CD14-positive monocyte (primary cell): ENCODE results near the gene RANBP3. TPM values are rescaled to one million over a fixed set of nuclear protein-coding genes. Genes with fewer than 3 reads are reported as not detected.

Experiments used
- DNase-seq, 3 donors: peaks; one replicate each; pipeline ENCODE4 v3.0.0-alpha.2; 2011 to 2022
- H2AFZ ChIP-seq: 2 replicates; pipeline ENCODE4 v1.6.0; 2012; ENCODE audit warnings: mild to moderate bottlenecking, low read depth, low read length, inconsistent platforms; ENCODE audit not compliant: insufficient read depth, poor library complexity, severe bottlenecking
- H3K27ac ChIP-seq, 2 donors: 1 replicate in 1 of 2; 2 replicates in 1 of 2; pipeline ENCODE4 v1.5.1; 2012 to 2013; ENCODE audit warnings: low read length in 2 of 2, control low read depth in 1 of 2, inconsistent platforms in 1 of 2, low read depth in 1 of 2, mild to moderate bottlenecking in 1 of 2
- H3K27me3 ChIP-seq, 2 donors: one replicate each; pipeline versions ENCODE4 v1.6.0 to v1.6.1; 2011 to 2013; ENCODE audit warnings: low read length in 2 of 2; ENCODE audit not compliant: control insufficient read depth in 2 of 2, insufficient read depth in 2 of 2
- H3K36me3 ChIP-seq, 2 donors: replicated peaks in 1 of 2; 1 replicate in 1 of 2; 2 replicates in 1 of 2; pipeline versions ENCODE4 v1.5.1 to v1.6.1; 2012 to 2013; ENCODE audit warnings: low read length in 2 of 2, control low read depth in 1 of 2, inconsistent platforms in 1 of 2, mild to moderate bottlenecking in 1 of 2; ENCODE audit not compliant: insufficient read depth in 2 of 2, control insufficient read depth in 1 of 2
- H3K4me1 ChIP-seq, 2 donors: 1 replicate in 1 of 2; 2 replicates in 1 of 2; pipeline versions ENCODE4 v1.5.1 to v1.6.1; 2012 to 2013; ENCODE audit warnings: low read length in 2 of 2, control low read depth in 1 of 2, inconsistent platforms in 1 of 2, mild to moderate bottlenecking in 1 of 2, moderate library complexity in 1 of 2; ENCODE audit not compliant: insufficient read depth in 2 of 2, control insufficient read depth in 1 of 2
- H3K4me2 ChIP-seq: replicated peaks from 2 replicates; pipeline ENCODE3; 2012; ENCODE audit warnings: low read length, moderate library complexity, mild to moderate bottlenecking; ENCODE audit not compliant: poor library complexity, severe bottlenecking; ENCODE audit errors: extremely low read depth
- H3K4me3 ChIP-seq, 3 experiments: fragments of 200-600 bp in 1 of 3; sonication (generic) in 1 of 3; replicated peaks in 1 of 3; 1 replicate in 2 of 3; 2 replicates in 1 of 3; pipeline ENCODE4 v1.5.1; 2011 to 2013; ENCODE audit warnings: low read length in 3 of 3, mild to moderate bottlenecking in 3 of 3, control low read depth in 2 of 3, low read depth in 2 of 3, inconsistent platforms in 1 of 3, moderate library complexity in 1 of 3
- H3K79me2 ChIP-seq: 2 replicates; pipeline ENCODE4 v1.6.0; 2012; ENCODE audit warnings: mild to moderate bottlenecking, control low read depth, inconsistent platforms, low read length, moderate library complexity; ENCODE audit not compliant: insufficient read depth
- H3K9ac ChIP-seq: 2 replicates; pipeline ENCODE4 v1.6.0; 2017; ENCODE audit warnings: low read length, mild to moderate bottlenecking; ENCODE audit not compliant: insufficient read depth, poor library complexity, severe bottlenecking
- H3K9me3 ChIP-seq, 2 donors: replicated peaks in 1 of 2; 1 replicate in 1 of 2; 2 replicates in 1 of 2; pipeline versions ENCODE4 v1.5.1 to v1.6.1; 2012 to 2013; ENCODE audit warnings: low read length in 2 of 2, control low read depth in 1 of 2; ENCODE audit not compliant: control insufficient read depth in 1 of 2, insufficient read depth in 1 of 2
- H4K20me1 ChIP-seq: 2 replicates; pipeline ENCODE4 v1.6.0; 2012; ENCODE audit warnings: mild to moderate bottlenecking, low read length, control low read depth, moderate library complexity; ENCODE audit not compliant: insufficient read depth
- H3K27ac Mint-ChIP-seq, 7 donors: one replicate each; pipeline ENCODE4 v1.8.0; 2020; ENCODE audit warnings: mild to moderate bottlenecking in 7 of 7, mixed read lengths in 7 of 7, moderate library complexity in 6 of 7, inconsistent platforms in 2 of 7
- H3K27me3 Mint-ChIP-seq, 3 donors: one replicate each; pipeline ENCODE4 v1.8.0; 2021 to 2022; ENCODE audit warnings: low read depth in 3 of 3, mild to moderate bottlenecking in 3 of 3, mixed read lengths in 3 of 3, moderate library complexity in 3 of 3, inconsistent platforms in 1 of 3
- H3K36me3 Mint-ChIP-seq, 2 donors: one replicate each; pipeline ENCODE4 v1.8.0; 2020; ENCODE audit warnings: mixed read lengths in 2 of 2, inconsistent platforms in 1 of 2, mild to moderate bottlenecking in 1 of 2
- H3K4me1 Mint-ChIP-seq: one replicate; pipeline ENCODE4 v1.8.0; 2020; ENCODE audit warnings: mild to moderate bottlenecking, mixed read lengths
- H3K4me3 Mint-ChIP-seq, 2 donors: one replicate each; pipeline ENCODE4 v1.8.0; 2020; ENCODE audit warnings: mild to moderate bottlenecking in 2 of 2, mixed read lengths in 2 of 2, moderate library complexity in 1 of 2
- H3K9me3 Mint-ChIP-seq, 7 donors: one replicate each; pipeline ENCODE4 v1.8.0; 2020 to 2022; ENCODE audit warnings: mixed read lengths in 7 of 7, mild to moderate bottlenecking in 6 of 7, moderate library complexity in 6 of 7, inconsistent platforms in 2 of 7
- WGBS: methylation state at CpG from one replicate; pipeline ENCODE4 v1.1.5; 2013; ENCODE audit warnings: missing lambda C conversion rate; ENCODE audit not compliant: insufficient coverage; 5-methylcytosine and 5-hydroxymethylcytosine counted together
- intact Hi-C, 2 donors: fragments of 100-400 bp; cut with micrococcal nuclease; formaldehyde crosslinking; loops; one replicate each; pipeline versions ENCODE4 v1.15.0 to v1.15.1; 2023
- polyA plus RNA-seq, 3 donors: library from polyadenylated mRNA; depleted of rRNA in 1 of 3; unstranded in 2 of 3; stranded (reverse) in 1 of 3; fragments of 300-500 nt in 2 of 3; fragments of >200 nt in 1 of 3; fragmentation: Illumina TruSeq in 2 of 3; gene quantifications; 1 replicate in 2 of 3; 2 replicates in 1 of 3; pipeline ENCODE4 v1.2.3, GENCODE V29; 2012 to 2021
- TF ChIP-seq, protein P1 (sequence below): fragments of 200-600 bp; IDR thresholded peaks from one replicate; pipeline ENCODE4 v1.8.0; 2022; ENCODE audit warnings: antibody characterized with exemption, mild to moderate bottlenecking

The RANBP3 gene
- polyA plus RNA-seq, 3 donors: 4.5 to 49.5 (median 8.1) TPM

DNA sequence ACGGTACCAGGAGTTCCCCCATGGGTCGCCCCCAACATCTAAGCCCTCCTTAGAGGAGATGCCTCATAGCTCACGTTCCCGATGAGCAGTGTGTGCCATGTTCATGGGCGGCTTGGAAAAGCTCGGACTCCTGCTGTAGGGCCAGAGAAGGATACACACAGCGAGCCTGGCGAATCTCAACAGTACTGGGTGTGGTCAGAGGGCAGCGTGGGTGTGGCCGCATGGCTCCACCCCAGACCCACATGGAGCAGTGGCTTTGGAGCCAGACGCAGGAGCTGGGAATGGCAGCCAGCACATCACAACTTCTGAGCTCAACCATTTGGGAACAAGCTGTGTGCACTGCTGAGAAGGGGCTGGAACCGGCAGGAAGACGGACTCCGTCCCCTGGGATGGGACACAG lies 48.3 kb downstream of the RANBP3 start:
- H3K4me1 Mint-ChIP-seq: no peaks in the 10 kb centered on the region
- H3K4me3 Mint-ChIP-seq: no peak overlapping the region
- Histone ChIP-seq H2AFZ (no peak overlapping the region), H3K79me2 (no peaks in the 10 kb centered on the region), H4K20me1 (peaks cover 13% of the 10 kb centered on the region), H3K4me2 (no peak overlapping the region), H3K9ac (no peak overlapping the region), H3K27ac (no peak overlapping the region), H3K4me1 (no peaks in the 10 kb centered on the region), H3K4me3 (no peak overlapping the region), H3K9me3 (no peaks in the 10 kb centered on the region), H3K27me3 (no peaks in the 10 kb centered on the region), H3K36me3 (peaks cover 93 to 99% of the 10 kb centered on the region in 2 donors)
- TF ChIP-seq, protein P1, sequence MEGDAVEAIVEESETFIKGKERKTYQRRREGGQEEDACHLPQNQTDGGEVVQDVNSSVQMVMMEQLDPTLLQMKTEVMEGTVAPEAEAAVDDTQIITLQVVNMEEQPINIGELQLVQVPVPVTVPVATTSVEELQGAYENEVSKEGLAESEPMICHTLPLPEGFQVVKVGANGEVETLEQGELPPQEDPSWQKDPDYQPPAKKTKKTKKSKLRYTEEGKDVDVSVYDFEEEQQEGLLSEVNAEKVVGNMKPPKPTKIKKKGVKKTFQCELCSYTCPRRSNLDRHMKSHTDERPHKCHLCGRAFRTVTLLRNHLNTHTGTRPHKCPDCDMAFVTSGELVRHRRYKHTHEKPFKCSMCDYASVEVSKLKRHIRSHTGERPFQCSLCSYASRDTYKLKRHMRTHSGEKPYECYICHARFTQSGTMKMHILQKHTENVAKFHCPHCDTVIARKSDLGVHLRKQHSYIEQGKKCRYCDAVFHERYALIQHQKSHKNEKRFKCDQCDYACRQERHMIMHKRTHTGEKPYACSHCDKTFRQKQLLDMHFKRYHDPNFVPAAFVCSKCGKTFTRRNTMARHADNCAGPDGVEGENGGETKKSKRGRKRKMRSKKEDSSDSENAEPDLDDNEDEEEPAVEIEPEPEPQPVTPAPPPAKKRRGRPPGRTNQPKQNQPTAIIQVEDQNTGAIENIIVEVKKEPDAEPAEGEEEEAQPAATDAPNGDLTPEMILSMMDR: no peak
- H3K36me3 Mint-ChIP-seq: peaks cover 83 to 95% of the 10 kb centered on the region in 2 donors
- intact Hi-C loops: no loop called here
- WGBS: 96% methylated on average over 11 of the region's 14 CpGs
- H3K9me3 Mint-ChIP-seq: no peaks in the 10 kb centered on the region
- DNase-seq: no peak
- no peaks in the 10 kb centered on the region for H3K27me3 Mint-ChIP-seq
- H3K27ac Mint-ChIP-seq: peak overlapping the region in 2 of 7 donors; percentile 44 to 48

DNA sequence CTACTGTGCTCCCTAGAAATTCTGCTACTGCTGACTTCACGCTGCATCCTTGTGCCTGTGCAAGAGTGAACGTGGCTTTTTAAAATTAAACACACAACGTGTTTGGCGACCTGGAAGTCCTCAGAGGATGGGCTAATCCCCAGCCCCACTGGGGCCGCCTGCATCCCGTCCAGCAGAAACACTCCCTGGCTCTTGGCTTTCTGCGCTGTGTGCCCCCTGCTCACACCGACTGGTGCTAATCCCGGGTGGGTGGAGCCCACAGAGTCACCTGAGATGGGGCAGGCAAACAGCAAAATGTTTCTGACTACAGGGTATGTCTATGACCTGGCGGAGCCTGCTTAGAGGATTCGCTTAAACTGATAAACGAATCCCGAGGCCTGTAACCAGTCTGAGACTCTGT lies 48.8 kb downstream of the RANBP3 start:
- peak overlapping the region in 3 of 7 donors; percentile 20 to 48 (median 44) for H3K27ac Mint-ChIP-seq
- H3K4me1 Mint-ChIP-seq: no peaks in the 10 kb centered on the region
- peaks cover 86 to 97% of the 10 kb centered on the region in 2 donors for H3K36me3 Mint-ChIP-seq
- Histone ChIP-seq H3K27ac (no peak overlapping the region), H3K9ac (no peak overlapping the region), H3K4me3 (no peak overlapping the region), H3K9me3 (no peaks in the 10 kb centered on the region), H2AFZ (no peak overlapping the region), H3K4me2 (no peak overlapping the region), H3K27me3 (no peaks in the 10 kb centered on the region), H3K36me3 (peaks cover 97 to 99% of the 10 kb centered on the region in 2 donors), H4K20me1 (peaks cover 13% of the 10 kb centered on the region), H3K79me2 (no peaks in the 10 kb centered on the region), H3K4me1 (no peaks in the 10 kb centered on the region)
- no peaks in the 10 kb centered on the region for H3K27me3 Mint-ChIP-seq
- H3K4me3 Mint-ChIP-seq: no peak overlapping the region
- TF ChIP-seq, protein P1: no peak
- no peaks in the 10 kb centered on the region for H3K9me3 Mint-ChIP-seq
- DNase-seq: no peak
- intact Hi-C loops: no loop called here
- 92% methylated on average over 9 of the region's 13 CpGs for WGBS
